Ramos (cell line): ENCODE measurements around the gene MBD5.

Source experiments
- in situ Hi-C: fragments of 300-500 bp; cut with MboI; formaldehyde crosslinking; loops from one replicate; pipeline ENCODE4 v1.14.3; 2022; ENCODE audit warnings: low sequenced_read_pairs; ENCODE audit not compliant: unreplicated experiment

MBD5 gene

DNA sequence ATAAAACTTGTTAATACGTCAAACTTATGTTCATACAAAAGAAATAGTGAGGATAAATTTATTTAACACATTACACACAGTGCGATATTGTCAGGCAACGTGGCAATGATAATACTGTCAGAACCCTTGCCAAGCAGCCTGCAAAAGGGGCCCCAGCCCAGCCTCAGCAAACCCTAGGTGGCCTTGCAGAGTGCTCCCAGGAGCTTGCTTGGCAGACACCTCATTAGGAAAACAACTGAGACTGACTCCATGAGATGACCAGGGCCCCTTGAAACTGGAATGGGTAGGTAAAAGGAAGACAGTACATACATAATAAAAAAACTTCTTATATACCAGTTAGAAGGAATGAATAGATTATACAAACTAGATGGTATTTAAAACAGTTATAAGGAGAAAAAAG, 487.1 kb downstream of the MBD5 start:
- in situ Hi-C loops: loop anchor here (25.0 kb wide), 1 partner anchor 521 kb away; no protein-coding TSS in a partner anchor

- in situ Hi-C loops: loop anchor here (25.0 kb wide), 1 partner anchor 522 kb away; no protein-coding TSS in a partner anchor
Observed at GRCh38 chr2:148508878-148509287, 488.0 kb downstream of the MBD5 start.

GRCh38 chr2:148509288-148509902, 488.5 kb downstream of the MBD5 start:
- in situ Hi-C loops: loop anchor here (25.0 kb wide), 1 partner anchor 522 kb away; no protein-coding TSS in a partner anchor

- in situ Hi-C loops: loop anchor here (25.0 kb wide), 1 partner anchor 525 kb away; no protein-coding TSS in a partner anchor
Observed at GRCh38 chr2:148511883-148512282, 491.0 kb downstream of the MBD5 start.

DNA sequence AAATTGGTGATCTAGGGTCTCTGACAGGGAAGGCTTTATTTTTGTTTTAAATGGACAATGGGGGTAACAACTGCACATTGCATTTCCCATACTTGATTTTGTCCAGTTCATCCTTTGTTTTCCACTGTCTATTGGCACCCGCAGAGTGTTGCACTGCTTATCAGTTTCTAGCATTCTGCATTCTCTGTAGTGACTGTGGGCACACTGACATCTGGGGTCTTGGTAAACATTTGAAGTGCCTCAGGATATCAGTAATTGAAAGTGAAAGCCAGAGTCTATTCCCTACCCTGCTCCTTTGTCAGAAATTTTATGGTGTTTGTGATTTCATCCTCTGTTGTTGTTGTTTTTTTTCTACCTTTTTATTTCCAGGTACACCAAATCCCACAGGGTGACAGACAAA, 491.6 kb downstream of the MBD5 start:
- in situ Hi-C loops: loop anchor here (25.0 kb wide), 1 partner anchor 525 kb away; no protein-coding TSS in a partner anchor

DNA sequence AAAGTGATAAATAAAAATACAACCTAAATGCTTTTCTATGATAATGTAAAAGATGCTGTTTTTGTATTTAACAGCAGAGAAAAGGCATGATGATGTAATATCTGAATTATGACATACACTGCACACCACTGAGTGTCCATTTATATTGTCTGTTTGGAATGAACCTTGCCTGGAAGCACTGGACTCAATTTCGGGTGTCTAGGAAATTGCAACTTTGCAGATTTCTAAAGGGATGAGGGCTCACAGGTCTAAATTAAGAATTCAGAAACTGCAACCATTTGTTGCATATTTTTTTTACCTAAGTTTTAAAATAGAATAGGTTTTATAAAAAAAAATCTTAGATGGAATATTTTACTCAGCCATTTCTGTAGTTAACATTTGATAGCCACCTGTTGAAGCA, 492.5 kb downstream of the MBD5 start:
- in situ Hi-C loops: loop anchor here (25.0 kb wide), 1 partner anchor 526 kb away; no protein-coding TSS in a partner anchor

GRCh38 chr2:148515120-148515519, 494.2 kb downstream of the MBD5 start:
- in situ Hi-C loops: loop anchor here (25.0 kb wide), 1 partner anchor 528 kb away; no protein-coding TSS in a partner anchor

GRCh38 chr2:148515976-148516375, 495.1 kb downstream of the MBD5 start:
- in situ Hi-C loops: loop anchor here (25.0 kb wide), 1 partner anchor 529 kb away; no protein-coding TSS in a partner anchor

DNA sequence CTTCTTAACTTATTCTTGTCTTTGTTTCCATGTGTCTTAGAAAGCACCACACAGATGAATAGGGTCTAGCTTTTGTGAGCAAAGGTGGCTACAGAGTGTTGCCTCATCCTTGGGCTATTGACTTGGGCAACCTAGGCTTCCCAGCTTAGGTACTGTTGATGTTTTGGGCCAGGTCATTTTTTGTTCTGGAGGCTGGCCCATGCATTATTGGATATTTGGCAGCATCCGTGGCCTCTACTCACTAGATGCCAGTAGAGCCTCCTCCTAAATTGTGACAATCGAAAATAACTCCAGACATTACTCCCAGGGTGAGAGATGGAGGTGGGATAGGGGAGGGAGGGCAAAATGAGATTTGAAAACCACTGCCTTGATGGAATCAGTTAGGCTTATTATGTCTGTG, 496.4 kb downstream of the MBD5 start:
- in situ Hi-C loops: loop anchor here (25.0 kb wide), 1 partner anchor 530 kb away; no protein-coding TSS in a partner anchor

- in situ Hi-C loops: loop anchor here (25.0 kb wide), 1 partner anchor 531 kb away; no protein-coding TSS in a partner anchor
Observed at GRCh38 chr2:148517822-148518221, 496.9 kb downstream of the MBD5 start.

- in situ Hi-C loops: loop anchor here (25.0 kb wide), 1 partner anchor 532 kb away; no protein-coding TSS in a partner anchor
Observed at GRCh38 chr2:148519013-148519412, 498.1 kb downstream of the MBD5 start.

GRCh38 chr2:148521181-148521580, 500.3 kb downstream of the MBD5 start:
- in situ Hi-C loops: loop anchor here (25.0 kb wide), 1 partner anchor 534 kb away; no protein-coding TSS in a partner anchor

GRCh38 chr2:148523315-148523714, 502.4 kb downstream of the MBD5 start:
- in situ Hi-C loops: loop anchor here (25.0 kb wide), 1 partner anchor 536 kb away; no protein-coding TSS in a partner anchor

DNA sequence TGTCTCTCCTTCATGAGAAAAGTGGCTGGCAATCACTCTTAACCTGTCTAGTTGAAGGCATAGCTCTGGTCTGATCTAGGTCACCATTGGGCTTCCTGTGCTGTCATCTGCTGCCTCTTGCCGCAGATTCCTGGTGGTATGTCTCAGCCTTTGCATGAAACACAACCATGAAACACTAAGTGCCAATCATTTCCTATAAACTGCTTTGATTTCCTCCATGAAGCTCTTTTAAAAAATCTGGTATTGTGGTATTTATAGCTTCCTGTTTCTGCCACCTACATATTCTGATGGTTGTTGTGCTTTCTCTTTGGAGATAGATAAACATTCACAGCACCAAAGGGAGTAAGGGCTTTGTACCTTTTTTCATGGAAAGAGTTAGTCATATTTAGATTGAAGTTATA, 503.6 kb downstream of the MBD5 start:
- in situ Hi-C loops: loop anchor here (25.0 kb wide), 1 partner anchor 537 kb away; no protein-coding TSS in a partner anchor

- in situ Hi-C loops: no loop called here
Observed at GRCh38 chr2:148525130-148525529, 504.2 kb downstream of the MBD5 start.

GRCh38 chr2:148526509-148527346, 505.8 kb downstream of the MBD5 start:
- in situ Hi-C loops: no loop called here

- in situ Hi-C loops: no loop called here
Observed at GRCh38 chr2:148527488-148528340, 506.8 kb downstream of the MBD5 start.

DNA sequence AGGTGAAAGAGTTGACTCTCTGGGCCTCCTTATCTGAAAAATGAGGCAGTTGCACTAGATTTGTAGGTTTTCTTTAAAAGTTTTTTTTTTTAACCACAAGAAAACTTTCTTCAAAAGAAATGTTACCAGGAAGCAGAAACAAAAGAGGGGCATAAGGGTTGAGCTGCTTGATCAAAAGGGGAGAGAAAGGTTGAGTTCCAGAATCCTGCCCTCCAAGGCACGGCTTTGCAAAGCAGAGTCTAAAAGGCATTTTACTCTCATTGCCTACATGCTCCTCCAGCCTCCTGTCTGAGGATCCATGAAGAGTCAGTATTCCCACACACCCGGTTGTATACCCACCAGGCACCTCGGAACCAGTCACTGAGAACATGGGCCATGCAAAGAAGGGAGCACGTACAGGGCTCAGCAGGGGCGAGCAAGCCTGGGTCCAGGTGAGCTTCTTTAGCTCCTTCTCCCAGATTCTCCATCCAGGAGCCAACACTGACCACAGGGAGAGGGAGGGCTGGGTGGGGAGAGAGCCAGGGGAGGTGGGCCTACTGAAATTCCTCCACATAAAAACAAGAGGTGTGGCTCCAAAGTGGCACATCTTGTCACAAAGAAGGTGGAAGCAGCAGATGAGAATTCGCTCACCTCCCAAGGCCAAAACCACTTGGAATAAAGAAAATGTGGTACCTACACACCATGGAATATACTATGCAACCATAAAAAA, 507.6 kb downstream of the MBD5 start:
- in situ Hi-C loops: no loop called here

GRCh38 chr2:148529745-148530144, 508.9 kb downstream of the MBD5 start:
- in situ Hi-C loops: no loop called here
